ENCODE measurements around the gene TEKT1.
"Not testable (repeated sequence)": the region's sequence is repeated elsewhere in the genome, so short reads cannot be mapped to it uniquely, and the experiment has no call there.

TEKT1 gene

GRCh38 chr17:6815775-6816174 is 15.8 kb downstream of the TEKT1 start:
- no peak for DNase-seq

- DNase-seq = no peak
Observed at GRCh38 chr17:6812295-6812694, 19.2 kb downstream of the TEKT1 start.

- no peak for DNase-seq
Observed at GRCh38 chr17:6811510-6811909, 20.0 kb downstream of the TEKT1 start.

- DNase-seq = no peak
Observed at GRCh38 chr17:6800422-6801027, 31.0 kb downstream of the TEKT1 start.

- no peak for DNase-seq
Observed at GRCh38 chr17:6799738-6800137, 31.8 kb downstream of the TEKT1 start.

- DNase-seq = no peak
Observed at GRCh38 chr17:6797718-6798351, 33.7 kb downstream of the TEKT1 start.

GRCh38 chr17:6796887-6797490 is 34.5 kb downstream of the TEKT1 start:
- DNase-seq = no peak

- no peak for DNase-seq
Observed at GRCh38 chr17:6796017-6796886, 35.3 kb downstream of the TEKT1 start.

GRCh38 chr17:6793748-6794493 is 37.6 kb downstream of the TEKT1 start:
- DNase-seq = no peak

GRCh38 chr17:6789146-6789545 is 42.4 kb downstream of the TEKT1 start:
- DNase-seq = no peak

- DNase-seq = no peak
Observed at GRCh38 chr17:6787081-6787693, 44.3 kb downstream of the TEKT1 start.

- DNase-seq = peak in 1 of 2 donors; percentile 11
Observed at GRCh38 chr17:6786618-6787017, 44.9 kb downstream of the TEKT1 start.

GRCh38 chr17:6782244-6782643 is 49.3 kb downstream of the TEKT1 start:
- DNase-seq = no peak

GRCh38 chr17:6780886-6781285 is 50.6 kb downstream of the TEKT1 start:
- DNase-seq = no peak

GRCh38 chr17:6780001-6780400 is 51.5 kb downstream of the TEKT1 start:
- DNase-seq = no peak

- DNase-seq = no peak
Observed at GRCh38 chr17:6779411-6779810, 52.1 kb downstream of the TEKT1 start.

GRCh38 chr17:6775871-6776405 is 55.6 kb downstream of the TEKT1 start, which contains the start of gene FBXO39:
TSS of gene FBXO39 (plus strand) at chr17:6776215. CDS start at chr17:6779869, 3,654 bp downstream.
- DNase-seq = no peak

GRCh38 chr17:6774906-6775305 is 56.6 kb downstream of the TEKT1 start:
- not testable (repeated sequence) for DNase-seq

GRCh38 chr17:6772016-6772415 is 59.5 kb downstream of the TEKT1 start:
- DNase-seq = no peak

- DNase-seq = no peak
Observed at GRCh38 chr17:6768447-6768846, 63.1 kb downstream of the TEKT1 start.

GRCh38 chr17:6761779-6762178 is 69.8 kb downstream of the TEKT1 start:
- no peak for DNase-seq

- no peak for DNase-seq
Observed at GRCh38 chr17:6757747-6758146, 73.8 kb downstream of the TEKT1 start.
